Measurements from ENCODE around the gene IGSF3.
"Not testable (repeated sequence)": the region's sequence is repeated elsewhere in the genome, so short reads cannot be mapped to it uniquely, and the experiment has no call there.

The IGSF3 gene

DNA sequence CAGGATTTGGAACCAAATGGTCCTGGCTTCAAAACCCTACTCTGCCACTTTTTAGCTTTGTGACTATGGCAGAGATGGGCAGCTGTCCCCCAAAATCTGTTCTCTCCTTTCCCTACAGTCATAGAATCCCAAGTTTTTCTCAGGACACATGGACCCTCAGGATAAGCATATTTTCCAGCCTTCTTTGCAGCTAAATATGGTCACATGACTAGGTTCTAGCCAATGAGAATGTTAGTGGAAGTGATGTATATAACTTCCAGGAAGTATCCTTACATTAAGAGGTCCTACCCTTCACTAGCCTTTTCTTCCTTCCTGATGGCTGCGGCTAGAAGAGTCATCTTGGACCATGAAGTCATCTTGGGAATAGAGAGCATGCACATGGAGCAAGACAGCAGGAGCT lies 5.9 kb downstream of the IGSF3 start:
- DNase-seq (ENCODE audit: low spot score): no peak

DNA sequence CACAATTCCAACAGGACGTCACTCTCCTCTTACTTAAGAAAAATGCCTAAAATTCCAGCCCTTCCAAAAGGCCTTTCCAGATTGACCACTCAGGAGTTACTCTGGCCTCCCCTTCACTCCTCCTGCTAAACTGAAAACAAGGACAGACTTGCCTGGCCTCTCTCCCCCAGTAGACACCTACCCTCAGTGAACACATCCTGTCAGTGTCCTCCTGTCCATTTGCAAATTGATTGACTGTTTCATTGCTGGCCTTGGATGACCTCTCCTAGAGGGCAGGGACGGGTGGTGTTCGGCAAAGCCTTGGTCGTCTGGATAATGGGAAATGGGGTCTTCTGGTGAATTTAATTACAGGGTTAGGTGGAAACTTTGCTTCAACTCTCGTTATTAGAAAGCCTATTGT lies 8.9 kb downstream of the IGSF3 start:
- not testable (repeated sequence) for DNase-seq (ENCODE audit: low spot score)

DNA sequence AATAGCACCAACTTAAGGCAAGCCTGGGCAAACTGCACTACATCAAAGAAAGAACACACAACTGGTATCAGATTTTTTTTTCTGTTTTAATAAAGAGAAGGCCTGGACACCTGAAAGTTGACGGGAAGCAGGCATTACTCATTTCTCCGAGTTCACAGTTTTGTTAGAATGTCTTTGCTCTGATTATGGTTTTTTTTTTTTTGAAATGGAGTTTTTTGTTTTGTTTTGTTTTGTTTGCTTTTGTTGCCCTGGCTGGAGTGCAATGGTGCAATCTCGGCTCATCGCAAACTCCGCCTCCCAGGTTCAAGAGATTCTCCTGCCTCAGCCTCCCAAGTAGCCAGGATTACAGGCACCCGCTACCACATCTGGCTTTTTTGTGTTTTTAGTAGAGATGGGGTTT lies 9.7 kb downstream of the IGSF3 start:
- DNase-seq (ENCODE audit: low spot score): not testable (repeated sequence)

DNA sequence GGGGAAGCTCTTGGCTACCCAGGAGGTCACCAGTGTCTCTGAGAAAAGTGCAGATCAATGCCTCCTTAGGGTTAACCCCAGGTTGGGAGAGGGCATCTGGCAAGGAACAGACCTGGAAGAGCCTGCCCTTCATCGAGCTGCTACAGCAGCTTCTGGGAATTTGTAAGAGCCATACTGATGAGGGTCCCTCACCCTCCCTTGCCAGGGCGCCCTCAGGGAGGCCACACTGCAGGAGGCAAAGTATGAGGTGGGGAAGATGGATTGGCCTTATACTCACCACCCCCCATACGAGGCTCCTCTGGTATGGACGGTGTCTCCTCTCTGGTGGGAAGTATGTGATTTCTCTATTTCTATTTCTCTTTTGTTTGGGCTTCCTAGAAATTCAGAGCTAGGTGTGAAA lies 13.2 kb downstream of the IGSF3 start:
- DNase-seq (ENCODE audit: low spot score): no peak

DNA sequence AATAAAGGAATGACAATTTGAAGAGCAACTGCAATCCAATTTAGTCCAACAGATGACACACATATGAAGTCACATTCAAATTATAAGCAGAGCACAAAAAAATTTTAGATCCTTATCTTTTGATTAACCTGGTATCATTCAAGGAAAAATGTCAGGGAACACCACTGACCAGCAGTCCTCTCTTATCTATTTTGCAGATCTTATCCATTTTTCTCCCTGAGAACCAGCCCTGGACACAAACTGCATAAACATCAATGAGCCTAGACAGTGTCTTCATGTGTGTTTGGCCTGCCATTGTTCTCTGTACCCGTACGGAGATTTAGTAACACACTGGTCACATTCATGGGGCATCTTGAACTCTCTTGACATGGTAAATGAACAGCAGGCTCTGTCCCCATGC lies 14.9 kb downstream of the IGSF3 start:
- not testable (repeated sequence) for DNase-seq (ENCODE audit: low spot score)

DNA sequence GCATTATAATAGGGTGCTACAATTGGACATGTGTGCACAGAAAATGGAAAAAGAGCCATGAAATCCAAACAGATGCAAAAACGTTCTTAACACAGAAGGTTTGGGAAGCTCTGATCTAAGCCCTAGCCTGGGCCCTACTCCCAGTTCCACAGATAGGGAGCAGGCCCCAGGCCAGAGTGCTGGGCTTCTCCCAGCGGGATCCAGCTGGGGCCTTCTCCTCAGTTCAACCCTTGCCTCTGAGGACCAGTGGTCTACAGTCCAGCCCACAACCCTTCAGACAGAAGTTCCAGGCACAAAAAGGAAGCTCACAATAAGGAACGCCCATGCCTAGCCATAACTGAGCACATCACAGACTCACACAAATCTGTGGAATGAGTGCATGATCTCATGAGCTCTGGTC lies 16.8 kb downstream of the IGSF3 start:
- not testable (repeated sequence) for DNase-seq (ENCODE audit: low spot score)

DNA sequence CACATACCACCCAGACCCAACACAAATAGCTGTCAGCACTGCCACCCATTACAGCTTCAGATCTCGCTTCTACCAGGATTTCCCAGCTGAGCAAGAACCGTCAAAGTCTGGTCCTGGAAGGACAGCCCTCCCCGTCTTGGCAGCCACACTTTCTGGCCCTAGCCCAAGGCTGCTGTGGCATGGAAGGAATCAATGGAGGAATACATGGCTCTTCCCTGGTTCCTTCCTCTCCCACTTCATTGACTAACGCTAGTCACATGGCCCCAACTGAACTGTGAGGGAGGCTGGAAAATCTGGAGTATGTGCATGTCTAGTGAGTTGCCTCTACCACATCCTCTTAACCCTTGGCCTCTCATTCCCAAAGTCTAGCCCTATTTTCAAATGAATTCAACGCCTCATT lies 18.5 kb downstream of the IGSF3 start:
- not testable (repeated sequence) for DNase-seq (ENCODE audit: low spot score)

DNA sequence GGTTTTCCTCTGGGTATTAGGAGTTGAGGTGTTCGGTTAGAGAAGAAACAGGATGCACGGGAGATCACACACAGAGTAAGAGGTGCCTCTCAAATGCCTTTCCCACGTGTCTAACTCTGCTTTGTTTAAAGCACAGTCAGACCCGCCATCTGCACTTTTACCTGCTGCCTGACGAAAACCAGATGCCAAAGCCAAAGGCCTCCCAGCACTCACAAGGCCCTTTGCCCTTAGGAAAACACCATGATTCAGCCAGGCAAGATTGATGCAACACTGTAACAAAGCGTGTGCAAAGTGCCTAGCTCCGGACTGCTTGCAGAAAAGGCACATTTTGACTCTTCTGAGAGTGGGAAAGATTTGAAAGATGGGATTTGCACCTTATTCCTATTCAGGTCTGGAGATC lies 19.2 kb downstream of the IGSF3 start:
- DNase-seq (ENCODE audit: low spot score): not testable (repeated sequence)

DNA sequence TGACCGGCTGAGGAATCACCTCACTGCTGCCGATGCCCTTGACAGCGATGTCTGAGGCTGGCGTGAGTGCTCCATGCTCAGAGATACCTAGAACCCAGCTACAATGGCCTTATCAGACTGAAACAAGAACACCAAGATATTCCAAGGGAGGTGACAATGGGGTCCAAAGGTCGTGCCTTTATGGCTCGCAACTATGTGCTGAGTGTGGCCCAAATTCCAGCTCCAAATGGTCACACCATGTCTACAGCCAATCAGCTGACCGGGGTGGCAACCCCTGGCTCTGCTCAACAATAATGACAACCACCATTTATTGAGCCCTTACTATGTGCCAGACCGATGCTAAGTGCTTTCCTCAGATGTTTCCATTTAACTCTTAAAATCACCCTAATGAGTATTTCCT lies 20.3 kb downstream of the IGSF3 start:
- DNase-seq (ENCODE audit: low spot score): not testable (repeated sequence)

DNA sequence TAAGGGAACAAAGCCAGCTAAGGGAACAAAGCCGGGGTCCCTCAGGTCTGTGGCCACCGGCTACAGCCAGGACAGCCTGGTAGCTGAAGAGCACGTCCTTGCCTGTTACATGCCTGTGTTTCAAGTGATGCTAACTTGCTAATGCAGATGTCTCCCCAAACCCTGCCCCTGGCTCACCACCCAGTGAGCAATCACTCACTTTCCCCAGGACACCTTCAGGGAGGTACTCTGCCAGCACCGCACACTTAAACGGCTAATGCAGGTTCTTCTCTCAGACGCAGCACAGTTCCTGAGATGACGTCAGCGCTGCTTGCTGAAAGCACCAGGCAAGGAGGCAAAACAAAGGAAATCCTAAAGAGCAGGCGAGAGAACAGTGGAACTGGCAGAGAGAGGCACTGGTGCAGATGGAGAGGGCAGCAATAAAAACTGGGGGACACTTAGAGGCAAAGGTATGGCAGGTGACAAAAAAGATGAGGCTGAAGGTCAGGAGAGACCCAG lies 20.8 kb downstream of the IGSF3 start:
- DNase-seq (ENCODE audit: low spot score): not testable (repeated sequence)

DNA sequence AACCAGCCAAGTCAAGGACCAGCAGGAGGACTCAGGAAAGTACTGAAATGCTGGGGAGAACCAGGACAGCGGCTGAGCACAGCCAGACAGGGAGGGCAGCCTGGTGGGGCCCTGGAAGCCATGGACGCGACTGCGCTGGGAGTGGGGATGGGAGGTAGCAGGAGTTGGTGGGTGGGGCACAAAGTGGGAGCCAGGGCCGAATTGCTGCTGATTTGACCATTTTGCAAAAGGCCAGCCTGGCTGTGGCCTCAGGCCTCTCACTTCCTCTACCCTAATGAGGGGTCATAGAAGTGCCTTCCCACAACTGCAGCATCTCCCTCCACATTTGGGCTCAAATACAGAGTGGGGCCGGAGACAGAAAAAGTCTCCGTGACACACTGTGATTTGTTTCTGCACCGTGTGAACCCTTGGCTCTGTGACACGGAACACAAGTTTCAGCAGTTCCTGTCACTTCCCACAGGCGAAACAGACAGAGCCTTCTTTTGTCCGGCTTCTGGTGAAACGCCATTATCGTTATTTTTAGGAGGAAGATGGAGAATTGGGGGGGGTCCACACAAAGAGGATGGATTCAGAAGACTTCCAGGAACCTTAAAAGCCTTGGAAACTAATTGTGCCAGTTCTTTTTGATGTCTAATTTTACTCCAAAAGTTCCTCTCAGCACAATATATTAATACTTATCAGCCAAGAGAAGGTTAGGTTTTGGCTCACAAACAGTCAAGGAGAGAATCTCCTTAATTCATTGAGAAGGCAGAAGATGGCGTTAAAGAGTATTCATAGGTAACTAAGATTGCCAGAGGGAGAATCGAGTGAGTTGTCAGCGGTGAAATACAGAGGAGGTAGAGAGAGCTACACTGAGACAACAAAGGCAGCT lies 21.5 kb downstream of the IGSF3 start:
- not testable (repeated sequence) for DNase-seq (ENCODE audit: low spot score)

DNA sequence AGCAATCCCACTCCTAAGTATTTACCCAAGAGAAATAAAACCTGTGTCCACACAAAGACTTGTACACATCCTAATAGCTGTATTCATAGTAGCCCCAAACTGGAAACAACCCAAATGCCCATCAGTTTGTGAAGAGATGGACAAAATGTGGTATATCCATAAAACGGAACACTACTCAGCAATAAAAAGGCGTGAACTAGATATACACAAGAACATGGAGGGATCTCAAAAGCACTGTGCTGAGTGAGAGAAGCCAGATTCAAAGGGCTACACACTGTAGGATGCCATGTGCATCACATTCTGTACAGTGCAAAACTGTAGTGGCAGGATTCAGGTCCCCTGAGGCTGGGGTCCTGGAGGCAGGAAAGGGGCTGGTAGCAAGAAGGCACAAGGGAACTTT lies 22.5 kb downstream of the IGSF3 start:
- not testable (repeated sequence) for DNase-seq (ENCODE audit: low spot score)

DNA sequence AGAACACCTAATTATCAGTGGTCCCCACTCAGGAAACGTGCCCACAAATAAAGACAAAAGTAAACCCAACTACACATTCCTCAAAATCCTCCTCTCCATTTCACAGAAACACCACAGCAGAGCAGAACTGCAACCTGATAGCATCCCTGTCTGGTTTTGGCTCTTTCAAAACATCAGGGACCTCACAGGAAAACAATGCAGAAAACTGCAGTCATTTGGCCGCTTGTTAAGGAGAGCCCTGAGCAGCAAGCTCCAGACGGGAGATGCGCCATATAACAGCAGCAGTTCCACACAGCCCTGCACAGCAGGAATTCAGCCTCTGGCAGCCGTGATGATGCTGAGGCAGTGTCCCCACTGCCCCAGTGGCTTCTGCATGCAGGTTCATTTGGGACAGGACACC lies 23.4 kb downstream of the IGSF3 start:
- DNase-seq (ENCODE audit: low spot score): not testable (repeated sequence)

DNA sequence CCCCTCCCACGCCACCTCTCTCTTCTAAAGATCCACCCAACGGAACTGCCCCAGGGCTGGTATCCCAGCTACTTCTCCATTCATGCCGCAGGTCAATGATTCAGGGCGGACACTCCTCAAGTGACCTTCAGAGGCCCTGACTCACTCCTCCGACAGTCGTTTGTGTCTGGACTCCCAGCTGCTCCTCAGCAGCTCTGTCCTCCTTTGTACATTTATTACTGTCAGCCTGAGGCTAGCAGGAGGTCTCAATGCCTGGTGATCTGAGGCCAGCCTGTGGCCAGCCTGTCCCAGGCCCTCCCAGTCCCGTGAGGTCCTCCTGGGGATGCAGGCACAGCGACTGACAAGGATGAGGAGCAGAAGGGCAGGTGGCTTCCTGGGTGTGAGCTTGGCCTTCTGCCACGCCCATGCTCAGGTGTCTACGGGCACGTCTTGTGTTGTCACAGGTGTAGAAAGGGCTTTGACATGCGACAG lies 24.2 kb downstream of the IGSF3 start:
- not testable (repeated sequence) for DNase-seq (ENCODE audit: low spot score)

DNA sequence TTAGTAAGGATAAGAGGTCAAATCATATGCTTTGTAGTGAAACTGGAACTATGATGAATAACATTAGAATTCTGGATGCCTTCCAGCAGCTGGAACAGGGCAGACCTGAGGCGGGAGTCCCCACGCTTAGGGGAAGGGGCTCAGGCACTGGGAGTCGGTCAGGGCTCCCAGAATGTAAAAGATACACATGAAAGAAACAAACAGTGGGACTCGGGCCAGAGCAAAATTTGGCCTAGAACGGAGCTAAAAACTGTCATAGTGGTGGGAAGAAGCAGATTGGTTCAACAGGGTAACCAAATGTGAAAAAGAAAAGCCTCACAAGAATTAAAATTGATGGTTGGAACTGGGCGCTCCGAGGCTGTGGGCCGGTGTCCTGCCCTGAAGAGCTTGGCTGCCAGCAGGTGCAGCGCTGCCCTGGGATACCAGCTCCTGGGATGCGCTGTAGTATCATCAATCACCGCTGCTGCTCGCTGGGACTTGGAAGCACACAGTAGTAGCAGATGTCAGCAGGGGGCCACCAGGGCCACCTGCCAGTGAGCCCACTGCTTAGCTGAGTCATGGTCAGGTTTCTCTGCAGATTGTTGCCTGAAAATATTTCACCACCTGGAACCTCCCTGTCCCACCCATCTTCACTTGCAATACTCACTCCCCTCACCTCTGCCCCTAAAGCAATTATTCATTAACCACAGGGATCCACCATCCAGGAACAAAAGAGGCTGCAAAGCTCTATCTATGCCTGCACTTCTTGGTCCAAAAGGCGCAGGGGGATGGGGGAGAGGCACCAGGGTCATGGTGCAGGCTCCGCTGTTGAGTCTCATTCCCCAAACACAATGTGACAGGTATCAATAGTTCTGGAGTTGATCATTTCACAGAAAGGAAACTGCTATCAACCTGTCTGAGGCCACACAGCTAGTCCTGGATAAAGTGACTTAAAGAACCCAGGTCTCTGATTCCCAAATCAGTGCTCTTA lies 24.9 kb downstream of the IGSF3 start:
- not testable (repeated sequence) for DNase-seq (ENCODE audit: low spot score)

DNA sequence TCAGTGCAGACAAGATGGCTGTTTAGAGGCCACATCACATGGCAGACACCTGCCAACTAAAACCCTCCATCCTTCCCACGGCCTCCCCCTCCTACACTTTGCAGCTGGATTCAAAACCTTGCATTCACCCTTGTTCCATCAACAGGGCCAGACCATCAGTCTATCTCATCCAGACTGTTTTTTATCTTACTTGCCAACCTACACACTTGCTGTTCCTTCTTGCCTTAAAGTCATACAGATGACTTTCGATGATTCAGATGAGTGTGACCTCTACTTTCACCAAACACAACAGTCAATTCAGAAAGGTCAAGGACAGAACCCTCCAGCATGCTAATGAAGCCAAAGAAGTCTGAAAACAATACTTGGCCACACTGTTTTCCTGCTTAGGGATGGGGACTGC lies 29.9 kb downstream of the IGSF3 start:
- not testable (repeated sequence) for DNase-seq (ENCODE audit: low spot score)

DNA sequence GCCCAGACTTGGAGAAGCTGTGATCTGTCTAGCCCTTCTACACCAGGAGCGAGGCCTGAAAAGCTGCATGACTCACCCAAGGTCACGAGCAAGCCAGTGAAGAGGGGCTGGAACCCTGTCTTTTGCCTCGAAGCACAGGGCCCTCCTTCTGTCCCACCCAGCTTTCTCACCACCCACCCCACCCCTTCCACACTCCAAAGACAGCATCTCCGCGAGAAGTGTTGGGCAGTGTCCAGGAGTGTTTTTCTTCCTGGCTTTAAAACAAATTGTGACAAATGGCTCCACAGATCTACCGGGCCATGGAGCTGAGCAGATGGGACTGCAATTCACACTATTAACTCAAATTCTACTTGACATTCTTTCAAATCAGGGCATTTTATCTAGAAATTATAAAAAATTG lies 30.9 kb downstream of the IGSF3 start:
- DNase-seq (ENCODE audit: low spot score): not testable (repeated sequence)

DNA sequence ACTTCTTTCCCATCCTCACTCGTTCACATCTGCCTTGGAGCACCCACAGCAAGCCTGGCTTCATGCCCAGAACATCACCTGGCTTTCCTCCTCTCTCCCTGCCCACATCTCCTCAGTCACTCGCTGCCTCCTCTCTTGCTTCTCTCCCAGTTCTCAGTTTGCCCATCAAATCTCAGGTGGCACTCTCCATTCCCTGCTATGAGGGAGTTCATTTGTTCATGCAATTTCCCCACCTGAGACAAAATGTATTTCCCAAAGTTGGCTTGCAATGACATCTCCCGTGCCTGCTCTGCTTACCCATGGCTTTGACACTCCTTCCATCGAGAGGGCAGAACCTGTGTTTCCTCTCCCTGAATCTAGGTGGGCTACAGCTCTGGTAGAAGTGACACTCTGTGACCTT lies 33.1 kb downstream of the IGSF3 start:
- DNase-seq (ENCODE audit: low spot score): not testable (repeated sequence)

DNA sequence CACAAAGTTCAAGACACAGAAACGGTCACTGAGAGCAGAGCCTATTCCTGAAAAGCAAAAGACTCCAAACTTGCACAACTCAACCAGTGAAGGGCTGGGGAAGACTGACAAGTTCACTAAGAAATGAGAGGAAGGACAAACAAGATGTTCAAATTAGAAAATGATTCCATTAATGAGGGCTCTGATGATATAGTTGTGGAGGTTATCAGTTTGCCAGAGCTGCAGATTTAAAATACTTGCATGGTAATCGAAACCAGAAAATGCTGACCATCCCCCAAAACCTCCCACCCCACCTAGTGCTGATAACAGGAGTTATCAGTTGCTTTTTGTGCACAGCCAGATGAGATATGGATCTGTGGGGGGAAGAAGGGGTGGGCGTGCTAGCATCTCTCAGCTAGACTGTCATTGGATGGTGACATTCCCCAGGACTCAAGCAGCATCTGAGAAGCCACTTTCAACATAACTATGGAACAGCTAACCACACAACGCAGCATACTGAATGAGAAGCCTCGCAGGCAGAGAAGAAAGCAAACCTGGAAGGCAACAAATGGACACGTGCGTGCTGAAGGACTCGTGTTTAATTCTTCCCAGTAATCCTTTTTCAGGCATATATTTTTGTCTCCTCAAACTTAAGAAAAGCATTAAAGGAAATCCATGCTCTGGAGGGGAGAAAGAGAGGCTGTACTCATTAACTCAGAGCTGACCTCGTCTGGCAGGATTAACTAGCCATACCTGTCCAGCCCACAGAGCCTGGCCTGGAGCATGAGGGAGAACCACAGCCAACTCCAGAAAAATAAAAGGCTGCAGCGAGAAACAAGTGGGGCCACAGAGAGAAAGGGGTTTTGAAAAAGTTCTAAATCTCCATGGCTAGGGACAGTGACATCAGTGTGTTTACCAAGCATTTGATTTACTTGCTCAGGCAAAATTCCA lies 35.3 kb downstream of the IGSF3 start:
- DNase-seq (ENCODE audit: low spot score): not testable (repeated sequence)

DNA sequence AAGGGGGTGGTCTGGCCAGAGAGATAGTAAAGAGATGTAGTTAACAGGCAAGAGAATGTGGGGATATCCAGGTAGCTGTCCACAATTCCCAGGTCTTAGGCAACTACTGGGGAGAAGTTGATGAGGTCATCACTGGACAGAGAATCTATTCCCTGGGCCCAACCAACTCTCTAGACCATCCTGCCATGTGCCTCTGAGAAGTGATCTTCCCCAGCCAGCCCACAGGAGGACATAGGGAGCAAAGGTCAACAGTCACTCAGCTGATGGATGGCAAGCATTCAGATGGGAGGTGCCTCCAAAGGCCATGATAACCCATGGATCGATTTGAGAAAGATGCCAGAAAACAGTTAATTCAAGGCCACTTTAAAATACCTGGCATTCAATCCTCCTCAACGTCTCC lies 36.0 kb downstream of the IGSF3 start:
- not testable (repeated sequence) for DNase-seq (ENCODE audit: low spot score)

DNA sequence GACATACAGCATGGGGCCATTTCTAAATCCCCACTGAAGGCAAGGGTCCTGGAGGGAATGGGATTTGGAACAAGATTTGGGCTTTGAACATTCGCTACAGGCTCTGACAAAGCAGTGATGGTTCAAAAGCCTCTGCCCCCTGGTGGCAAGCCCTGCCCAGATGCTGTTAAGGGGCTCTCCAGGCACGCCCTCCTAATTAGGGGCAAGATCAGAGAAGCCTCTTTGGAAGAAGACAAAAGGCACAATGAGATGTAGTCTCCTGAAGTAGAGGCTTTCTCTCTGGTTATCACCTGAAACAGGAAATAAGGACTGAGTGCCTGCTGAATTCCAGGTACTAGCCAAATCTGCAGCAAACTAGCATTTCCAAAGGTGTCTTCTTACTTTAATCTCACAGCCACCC lies 37.5 kb downstream of the IGSF3 start:
- not testable (repeated sequence) for DNase-seq (ENCODE audit: low spot score)
